ENCODE results near the gene JAKMIP2.

Gene JAKMIP2

DNA sequence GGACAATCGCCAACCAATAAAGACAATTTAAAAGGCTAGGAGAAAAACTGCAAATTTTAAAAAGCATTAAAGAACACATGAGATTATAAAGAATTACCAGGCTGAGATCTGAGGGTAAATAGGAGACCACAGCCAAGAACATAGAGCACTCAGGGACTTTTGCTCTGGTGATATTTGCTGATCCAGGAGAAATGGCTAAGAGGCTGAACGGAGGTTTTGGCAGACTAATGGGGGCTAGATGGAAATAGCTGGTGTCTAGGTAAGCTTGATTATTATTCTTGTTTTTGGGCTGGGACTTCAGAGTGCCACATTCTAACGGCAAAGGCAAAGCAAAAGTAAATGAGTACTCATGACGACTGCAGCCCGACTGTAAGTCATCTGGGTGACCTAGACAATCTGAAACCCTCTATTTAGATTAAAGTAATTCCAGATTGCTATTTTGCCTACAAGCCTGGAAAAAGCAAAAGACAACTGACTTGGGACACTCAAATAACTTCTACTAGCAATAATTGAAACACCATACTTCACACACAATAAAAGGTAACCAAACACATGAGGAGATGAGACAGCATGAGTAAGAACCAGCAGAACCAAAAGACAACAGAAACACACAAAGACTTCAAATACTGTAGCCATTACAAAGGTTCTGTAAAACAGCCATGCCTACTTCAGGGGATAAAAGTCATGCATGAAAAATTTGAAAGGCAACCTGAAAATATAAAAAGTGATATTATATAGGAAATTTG lies 68.8 kb downstream of the JAKMIP2 start:
- H3K36me3 ChIP-seq (ENCODE audit: insufficient read depth, low read length) = no peaks in the 10 kb centered on the region
- no peaks in the 10 kb centered on the region for H4K20me1 ChIP-seq (ENCODE audit: insufficient read depth, low read length, poor library complexity, severe bottlenecking)
- H2AFZ ChIP-seq (ENCODE audit: low read length) = no peak overlapping the region
- TF ChIP-seq, protein P1, sequence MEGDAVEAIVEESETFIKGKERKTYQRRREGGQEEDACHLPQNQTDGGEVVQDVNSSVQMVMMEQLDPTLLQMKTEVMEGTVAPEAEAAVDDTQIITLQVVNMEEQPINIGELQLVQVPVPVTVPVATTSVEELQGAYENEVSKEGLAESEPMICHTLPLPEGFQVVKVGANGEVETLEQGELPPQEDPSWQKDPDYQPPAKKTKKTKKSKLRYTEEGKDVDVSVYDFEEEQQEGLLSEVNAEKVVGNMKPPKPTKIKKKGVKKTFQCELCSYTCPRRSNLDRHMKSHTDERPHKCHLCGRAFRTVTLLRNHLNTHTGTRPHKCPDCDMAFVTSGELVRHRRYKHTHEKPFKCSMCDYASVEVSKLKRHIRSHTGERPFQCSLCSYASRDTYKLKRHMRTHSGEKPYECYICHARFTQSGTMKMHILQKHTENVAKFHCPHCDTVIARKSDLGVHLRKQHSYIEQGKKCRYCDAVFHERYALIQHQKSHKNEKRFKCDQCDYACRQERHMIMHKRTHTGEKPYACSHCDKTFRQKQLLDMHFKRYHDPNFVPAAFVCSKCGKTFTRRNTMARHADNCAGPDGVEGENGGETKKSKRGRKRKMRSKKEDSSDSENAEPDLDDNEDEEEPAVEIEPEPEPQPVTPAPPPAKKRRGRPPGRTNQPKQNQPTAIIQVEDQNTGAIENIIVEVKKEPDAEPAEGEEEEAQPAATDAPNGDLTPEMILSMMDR (conservative IDR thresholded peaks at IDR 0.05; ENCODE audit: low read length) = no peak
- TF ChIP-seq EZH2phosphoT487 (IDR thresholded peaks at IDR 0.05; ENCODE audit: borderline replicate concordance) = no peak
- no peaks in the 10 kb centered on the region for H3K9me2 ChIP-seq (replicated peaks; ENCODE audit: low read depth, low read length)
- peak overlapping the region; percentile 36 for H3K4me2 ChIP-seq (ENCODE audit: low read depth, low read length, poor library complexity, severe bottlenecking)
- H3K9me3 ChIP-seq (ENCODE audit: insufficient read depth, low read depth, low read length) = no peaks in the 10 kb centered on the region
- no peaks in the 10 kb centered on the region for H3K79me2 ChIP-seq (ENCODE audit: insufficient read depth, low read length)
- H3K27me3 ChIP-seq (ENCODE audit: insufficient read depth, low read length, poor library complexity, severe bottlenecking) = no peaks in the 10 kb centered on the region
- peaks cover 19% of the 10 kb centered on the region for H3K4me1 ChIP-seq (ENCODE audit: insufficient read depth, low read length, poor library complexity, severe bottlenecking)
- no peak overlapping the region for H3K9ac ChIP-seq (ENCODE audit: low read depth, low read length, poor library complexity, severe bottlenecking)
- H3F3A ChIP-seq (ENCODE audit: low read depth) = no peaks in the 10 kb centered on the region
- no peak overlapping the region for H3K4me3 ChIP-seq (ENCODE audit: low read length, poor library complexity, severe bottlenecking)

DNA sequence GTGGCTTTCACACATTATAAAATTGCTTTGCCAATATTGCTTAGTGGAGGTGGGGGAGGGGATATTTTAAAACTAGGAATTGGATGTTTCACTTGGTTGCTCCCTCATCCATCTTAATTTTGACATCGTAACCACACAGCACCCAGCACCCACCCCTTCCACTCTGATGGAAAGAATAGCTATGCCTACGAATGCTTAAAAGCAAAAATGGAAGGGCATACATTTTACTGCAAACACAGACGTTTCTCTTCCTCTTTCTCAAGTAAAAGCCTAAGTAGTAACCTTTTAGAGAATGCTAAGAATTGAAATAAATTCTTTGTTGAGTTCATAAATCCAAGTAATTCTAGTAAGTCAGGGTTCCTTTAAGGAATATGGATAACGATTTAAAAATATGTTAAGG lies 69.9 kb downstream of the JAKMIP2 start:
- H3F3A ChIP-seq (ENCODE audit: low read depth) = no peaks in the 10 kb centered on the region
- no peaks in the 10 kb centered on the region for H3K9me3 ChIP-seq (ENCODE audit: insufficient read depth, low read depth, low read length)
- peak overlapping the region; percentile 36 for H3K4me2 ChIP-seq (ENCODE audit: low read depth, low read length, poor library complexity, severe bottlenecking)
- H3K79me2 ChIP-seq (ENCODE audit: insufficient read depth, low read length) = no peaks in the 10 kb centered on the region
- TF ChIP-seq, protein P1 (conservative IDR thresholded peaks at IDR 0.05; ENCODE audit: low read length) = no peak
- TF ChIP-seq EZH2phosphoT487 (IDR thresholded peaks at IDR 0.05; ENCODE audit: borderline replicate concordance) = no peak
- peak overlapping the region; percentile 27 for H3K4me3 ChIP-seq (ENCODE audit: low read length, poor library complexity, severe bottlenecking)
- H3K9ac ChIP-seq (ENCODE audit: low read depth, low read length, poor library complexity, severe bottlenecking) = no peak overlapping the region
- no peaks in the 10 kb centered on the region for H3K27me3 ChIP-seq (ENCODE audit: insufficient read depth, low read length, poor library complexity, severe bottlenecking)
- no peaks in the 10 kb centered on the region for H3K9me2 ChIP-seq (replicated peaks; ENCODE audit: low read depth, low read length)
- no peaks in the 10 kb centered on the region for H3K36me3 ChIP-seq (ENCODE audit: insufficient read depth, low read length)
- peaks cover 19% of the 10 kb centered on the region for H3K4me1 ChIP-seq (ENCODE audit: insufficient read depth, low read length, poor library complexity, severe bottlenecking)
- no peak overlapping the region for H2AFZ ChIP-seq (ENCODE audit: low read length)
- no peaks in the 10 kb centered on the region for H4K20me1 ChIP-seq (ENCODE audit: insufficient read depth, low read length, poor library complexity, severe bottlenecking)

DNA sequence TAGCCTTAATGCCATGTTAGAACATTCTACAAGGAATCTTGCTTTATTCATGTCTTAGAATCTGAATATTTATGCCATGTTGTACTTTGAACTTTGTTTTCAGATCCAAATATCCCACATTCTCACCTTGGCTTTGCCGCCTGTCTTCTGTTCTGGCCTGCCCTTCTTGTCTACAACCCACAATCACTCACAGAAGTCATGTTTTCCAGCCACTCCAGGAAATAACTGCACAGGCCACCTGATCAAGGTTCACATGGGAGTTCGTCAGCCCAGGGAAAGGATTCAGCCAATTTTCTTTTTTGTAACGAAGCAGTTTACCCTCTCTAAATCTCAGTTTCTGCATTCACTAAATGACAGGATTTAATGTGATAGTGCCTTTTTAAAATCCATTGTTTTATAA lies 70.5 kb downstream of the JAKMIP2 start:
- Histone ChIP-seq H3K9ac (ENCODE audit: low read depth, low read length, poor library complexity, severe bottlenecking) (no peak overlapping the region), H3K4me3 (ENCODE audit: low read length, poor library complexity, severe bottlenecking) (no peak overlapping the region), H3K9me3 (ENCODE audit: insufficient read depth, low read depth, low read length) (no peaks in the 10 kb centered on the region), H4K20me1 (ENCODE audit: insufficient read depth, low read length, poor library complexity, severe bottlenecking) (no peaks in the 10 kb centered on the region), H2AFZ (ENCODE audit: low read length) (no peak overlapping the region), H3F3A (ENCODE audit: low read depth) (no peaks in the 10 kb centered on the region), H3K9me2 (replicated peaks; ENCODE audit: low read depth, low read length) (no peaks in the 10 kb centered on the region), H3K36me3 (ENCODE audit: insufficient read depth, low read length) (no peaks in the 10 kb centered on the region), H3K4me2 (ENCODE audit: low read depth, low read length, poor library complexity, severe bottlenecking) (no peak overlapping the region), H3K4me1 (ENCODE audit: insufficient read depth, low read length, poor library complexity, severe bottlenecking) (peaks cover 19% of the 10 kb centered on the region), H3K79me2 (ENCODE audit: insufficient read depth, low read length) (no peaks in the 10 kb centered on the region), H3K27me3 (ENCODE audit: insufficient read depth, low read length, poor library complexity, severe bottlenecking) (no peaks in the 10 kb centered on the region)
- no peak for TF ChIP-seq EZH2phosphoT487 (IDR thresholded peaks at IDR 0.05; ENCODE audit: borderline replicate concordance)
- TF ChIP-seq, protein P1 (conservative IDR thresholded peaks at IDR 0.05; ENCODE audit: low read length) = no peak
